DMS153 treated with DMSO at 0.1 percent for 48 hours (cell line): ENCODE measurements around the gene MEG3.

Experiments used
- DNase-seq: peaks from one replicate; lab custom pipeline; 2025; ENCODE audit not compliant: unreplicated experiment; lab: John Stamatoyannopoulos, UW

The MEG3 gene

DNA sequence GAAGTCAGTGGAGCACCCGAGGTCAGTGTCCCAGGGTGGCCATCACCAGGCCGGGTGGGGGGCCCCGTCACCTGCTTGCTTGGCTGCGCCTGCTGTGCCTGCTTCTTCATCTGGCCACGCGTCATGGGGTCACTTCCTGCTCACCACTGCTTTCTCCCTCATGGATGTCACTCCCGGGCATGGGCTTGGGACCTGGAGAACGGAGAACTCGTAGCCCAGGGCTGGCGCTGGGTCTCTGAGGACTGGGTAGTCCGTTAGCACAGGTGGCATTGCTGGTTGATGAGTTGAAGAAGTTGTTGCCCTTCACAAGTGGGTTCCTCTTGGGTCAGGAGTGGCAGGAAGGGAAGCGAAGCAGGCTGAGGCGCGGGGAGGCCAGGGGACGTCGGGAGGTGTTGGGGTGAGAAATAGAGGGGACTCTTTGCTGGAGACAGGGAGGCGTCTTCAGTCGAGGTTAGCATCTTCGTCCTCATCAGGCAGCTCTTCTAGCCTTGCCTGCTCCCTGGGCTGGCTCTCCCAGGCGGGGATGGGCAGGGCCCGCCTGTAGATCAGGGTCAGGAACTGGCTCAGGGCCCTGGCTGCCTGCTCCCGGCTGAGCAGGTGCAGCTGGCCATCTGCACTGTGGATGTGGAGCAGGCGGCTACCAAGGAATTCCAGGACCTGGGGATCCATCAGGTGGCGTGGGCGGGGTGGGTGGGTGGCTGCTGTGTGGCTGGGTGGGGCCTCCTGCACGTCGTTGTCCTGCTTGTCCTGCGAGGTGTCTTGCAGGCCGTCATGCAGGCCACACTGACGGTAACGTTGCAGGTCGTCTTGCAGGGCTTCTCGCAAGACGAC, 54.6 kb downstream of the MEG3 start:
- no peak for DNase-seq

GRCh38 chr14:100881211-100882025, 55.5 kb downstream of the MEG3 start:
- no peak for DNase-seq

DNA sequence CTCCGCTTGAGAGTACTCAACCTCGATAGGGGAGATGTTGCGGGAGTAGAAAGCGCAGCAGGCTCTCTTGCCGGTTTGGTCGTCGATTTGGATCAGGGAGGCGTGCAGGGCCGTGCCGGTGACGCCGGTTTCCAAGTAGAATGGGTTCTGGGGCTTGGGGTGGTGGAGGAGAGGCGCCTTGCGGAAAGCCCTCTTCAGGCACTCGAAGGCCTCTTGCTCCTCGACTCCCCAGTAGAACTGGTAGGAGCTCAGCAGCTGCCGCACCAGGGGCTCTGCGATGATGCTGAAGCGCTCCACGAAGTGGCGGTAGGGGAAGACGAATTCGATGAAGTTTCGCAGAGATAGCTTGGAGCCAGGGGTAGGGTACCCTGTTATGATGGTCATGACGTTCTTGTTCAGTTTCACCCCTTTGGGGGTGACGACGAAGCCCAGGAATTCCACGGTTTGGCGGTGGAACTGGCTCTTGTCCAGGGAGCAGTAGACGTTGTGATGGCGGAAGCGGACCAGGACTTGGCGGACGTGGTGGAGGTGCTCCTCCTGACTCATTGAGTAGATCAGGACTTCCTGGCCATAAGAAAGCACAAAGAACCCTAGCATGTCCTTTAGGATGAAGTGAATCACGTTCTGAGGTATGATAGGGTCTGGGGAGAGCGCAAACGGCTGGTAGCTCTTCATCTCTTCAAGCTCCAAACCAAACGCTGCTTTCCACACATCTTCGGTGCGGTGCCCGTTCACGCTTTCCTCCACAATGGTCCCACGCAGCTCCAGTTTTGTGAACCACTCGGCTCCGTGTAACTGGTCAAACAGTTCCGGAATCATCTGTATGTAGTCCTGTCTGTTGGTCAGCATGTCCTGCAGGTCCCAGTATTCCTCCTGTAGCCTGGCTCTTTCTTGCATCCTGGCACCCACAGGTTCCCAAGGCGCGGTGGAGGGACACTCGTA, 56.4 kb downstream of the MEG3 start:
- no peak for DNase-seq

GRCh38 chr14:100882991-100883788, 57.3 kb downstream of the MEG3 start:
- no peak for DNase-seq

DNA sequence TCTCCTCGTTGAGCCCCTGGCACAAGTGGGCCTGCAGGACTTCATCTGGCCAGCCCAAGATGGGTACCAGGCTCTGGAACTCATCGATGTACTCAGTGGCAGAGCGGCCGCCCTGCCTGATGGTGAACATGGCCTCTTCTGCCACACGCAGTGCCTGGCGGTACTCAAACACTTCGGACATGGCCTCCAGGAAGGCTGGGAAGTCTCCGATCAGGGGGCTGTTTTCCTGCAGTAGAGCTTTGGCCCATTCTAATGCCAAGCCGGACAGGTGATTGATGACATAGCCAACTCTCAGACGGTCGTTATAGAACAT, 57.8 kb downstream of the MEG3 start:
- DNase-seq = no peak

GRCh38 chr14:100884456-100884855, 58.5 kb downstream of the MEG3 start:
- no peak for DNase-seq

DNA sequence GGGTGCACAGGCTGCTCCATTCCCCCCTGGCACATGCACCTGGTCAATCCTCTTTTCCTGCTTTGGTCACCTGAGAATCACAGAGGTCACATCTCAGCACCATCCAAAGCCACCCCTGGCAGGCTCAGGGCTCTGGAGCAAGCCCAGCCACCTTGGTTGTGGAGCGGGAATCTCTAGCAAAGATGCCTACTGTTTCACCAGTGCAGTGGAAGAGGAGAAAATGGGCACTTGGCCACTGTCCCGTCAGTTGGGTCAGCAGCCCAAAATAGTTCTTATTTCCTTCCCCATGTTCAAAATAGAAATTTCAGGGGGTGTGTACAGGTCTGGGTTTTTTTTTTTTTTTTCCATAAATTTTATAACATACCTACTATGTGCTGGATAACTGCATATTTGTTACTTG, 59.3 kb downstream of the MEG3 start:
- no peak for DNase-seq

DNA sequence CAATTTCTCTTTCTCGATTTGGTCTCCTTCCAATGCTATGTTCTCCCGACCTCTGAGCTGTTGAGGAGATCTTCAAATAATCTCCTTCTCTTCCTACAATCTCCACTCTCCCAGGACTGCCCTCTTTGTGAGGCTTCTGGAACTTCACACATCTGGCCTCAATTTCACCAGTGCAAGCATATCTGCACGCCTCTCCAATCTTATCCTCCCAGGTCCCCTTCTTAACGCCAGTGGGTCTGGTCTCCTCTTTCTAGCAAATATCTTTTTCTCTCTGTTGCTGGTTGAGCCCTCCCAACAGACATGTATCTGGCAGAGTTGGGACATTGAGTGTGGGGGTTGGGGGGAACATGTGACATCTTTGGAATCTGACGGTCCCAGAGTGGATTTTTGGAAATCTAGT, 59.7 kb downstream of the MEG3 start:
- DNase-seq = no peak

- DNase-seq = no peak
Observed at GRCh38 chr14:100887728-100888335, 61.9 kb downstream of the MEG3 start.

DNA sequence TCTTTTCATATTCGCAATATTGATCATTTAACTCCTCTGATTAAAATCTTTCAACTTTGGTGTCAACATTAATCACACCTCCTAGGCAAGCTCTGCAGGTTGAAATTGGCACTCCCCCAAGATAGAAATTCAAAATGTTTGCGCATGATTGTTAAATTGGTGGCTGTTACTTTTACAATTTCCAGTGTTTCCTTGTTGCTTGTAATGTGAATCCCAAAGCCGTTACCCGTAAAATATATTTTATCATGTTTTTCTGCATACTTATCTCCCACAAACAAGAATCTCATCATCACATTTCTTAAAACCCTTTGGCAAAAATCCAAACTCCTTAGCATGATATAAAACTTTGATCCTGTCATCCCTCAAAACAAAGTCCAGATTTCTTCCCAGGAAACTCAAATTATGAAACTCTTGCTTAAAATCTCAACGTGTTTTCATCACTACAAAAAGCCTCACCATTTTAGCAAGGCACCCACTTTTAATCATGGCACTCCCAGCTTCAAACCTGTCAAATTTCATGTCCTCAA, 62.9 kb downstream of the MEG3 start:
- no peak for DNase-seq

DNA sequence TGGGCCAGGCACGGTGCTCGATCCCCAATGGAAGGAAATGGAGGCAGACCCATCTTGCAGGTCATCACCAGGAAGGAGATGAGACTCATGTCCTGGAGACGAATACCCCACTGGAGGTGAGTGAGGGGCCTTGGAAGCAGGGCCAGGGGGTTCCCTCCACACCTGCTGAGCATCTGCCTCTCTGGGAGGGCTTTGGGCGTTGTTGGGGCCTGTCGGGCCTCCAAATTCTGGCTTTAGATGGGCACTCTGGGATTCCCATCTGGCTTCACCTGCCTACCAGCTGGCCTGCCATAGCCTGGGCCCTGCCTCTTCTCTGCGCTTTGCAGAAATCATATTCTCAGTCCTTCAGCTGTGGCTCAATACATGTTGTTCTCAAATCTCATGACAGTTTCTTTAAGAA, 63.7 kb downstream of the MEG3 start:
- DNase-seq = no peak

GRCh38 chr14:100890061-100890850, 64.3 kb downstream of the MEG3 start:
- no peak for DNase-seq

DNA sequence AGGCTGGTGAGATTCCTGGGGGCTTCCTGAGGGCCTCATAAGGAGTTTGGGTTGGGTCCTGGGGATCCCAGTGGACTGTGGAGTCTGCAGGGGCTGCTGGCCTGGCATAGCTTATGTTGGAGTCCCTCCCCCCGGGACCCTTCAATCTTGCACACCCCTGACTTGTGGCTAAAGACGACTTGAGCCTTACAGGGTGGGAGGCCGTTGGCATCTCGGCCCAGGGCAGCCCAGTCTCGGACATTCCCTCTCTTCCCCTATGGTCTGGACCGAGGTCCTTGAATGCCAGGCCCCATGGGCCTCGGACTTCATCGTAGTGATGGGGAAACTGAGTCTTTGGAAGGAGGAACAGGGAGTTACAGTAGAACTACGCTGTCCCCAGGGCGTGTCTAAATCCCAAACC, 65.1 kb downstream of the MEG3 start:
- DNase-seq = no peak

GRCh38 chr14:100891501-100892445, 65.9 kb downstream of the MEG3 start:
- no peak for DNase-seq

- no peak for DNase-seq
Observed at GRCh38 chr14:100892496-100893227, 66.7 kb downstream of the MEG3 start.

DNA sequence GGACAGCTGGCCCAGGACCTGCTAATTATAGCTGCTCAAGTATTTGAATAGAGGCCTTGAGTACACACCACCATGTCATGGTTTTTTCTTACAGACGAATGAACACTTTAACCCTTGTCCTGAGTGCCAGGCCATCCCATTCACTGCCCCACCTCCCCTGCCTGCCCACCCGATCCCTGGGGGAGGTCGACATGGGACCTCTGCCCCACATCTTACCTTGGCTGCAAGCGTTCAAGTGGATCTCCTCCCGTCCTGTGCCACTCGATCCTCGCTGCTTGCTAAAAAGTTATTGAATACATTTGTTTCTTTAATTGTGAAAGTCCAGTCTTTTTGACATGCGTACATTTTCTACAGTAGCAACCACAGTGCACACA, 67.3 kb downstream of the MEG3 start:
- no peak for DNase-seq

- no peak for DNase-seq
Observed at GRCh38 chr14:100893760-100894159, 67.8 kb downstream of the MEG3 start.
